GM18505 (cell line): ENCODE measurements around the gene IDH3G.

Experiments
- ATAC-seq: cut with Tn5 transposase; IDR thresholded peaks from one replicate; pipeline ENCODE4 v1.9.1; 2021; ENCODE audit not compliant: unreplicated experiment
- POLR2A ChIP-seq: IDR thresholded peaks from 4 replicates; pipeline ENCODE4 v1.6.1; 2011; ENCODE audit warnings: borderline replicate concordance; ENCODE audit not compliant: insufficient read depth, insufficient read length; ENCODE audit errors: extremely low read depth

IDH3G gene

GRCh38 chrX:153791104-153791852, 2.9 kb downstream of the IDH3G start:
- no peak for TF ChIP-seq POLR2A
- ATAC-seq, result no peak

- ATAC-seq, result no peak
- no peak for TF ChIP-seq POLR2A
Measured at GRCh38 chrX:153789654-153790053, 4.5 kb downstream of the IDH3G start.

GRCh38 chrX:153786669-153787068, 7.5 kb downstream of the IDH3G start:
- TF ChIP-seq POLR2A, result no peak
- no peak for ATAC-seq

- TF ChIP-seq POLR2A, result no peak
- no peak for ATAC-seq
Measured at GRCh38 chrX:153784325-153784967, 9.7 kb downstream of the IDH3G start.

- no peak for TF ChIP-seq POLR2A
- ATAC-seq, result no peak
Measured at GRCh38 chrX:153783378-153784013, 10.7 kb downstream of the IDH3G start.

GRCh38 chrX:153782871-153783270, 11.3 kb downstream of the IDH3G start:
- no peak for ATAC-seq
- TF ChIP-seq POLR2A, result no peak

- no peak for ATAC-seq
- no peak for TF ChIP-seq POLR2A
Measured at GRCh38 chrX:153782313-153782712, 11.9 kb downstream of the IDH3G start.

GRCh38 chrX:153781428-153782047, 12.6 kb downstream of the IDH3G start:
- ATAC-seq, result no peak
- TF ChIP-seq POLR2A, result no peak

GRCh38 chrX:153780678-153781427, 13.3 kb downstream of the IDH3G start, which contains the start of gene SRPK3:
Gene SRPK3 (plus strand): TSS chrX:153781041. CDS start chrX:153781087, 46 bp downstream.
- no peak for TF ChIP-seq POLR2A
- no peak for ATAC-seq

GRCh38 chrX:153779891-153780677, 14.1 kb downstream of the IDH3G start:
- TF ChIP-seq POLR2A, result no peak
- ATAC-seq, result no peak

GRCh38 chrX:153778684-153779101, 15.5 kb downstream of the IDH3G start:
- no peak for ATAC-seq
- no peak for TF ChIP-seq POLR2A

GRCh38 chrX:153778181-153778580, 16.0 kb downstream of the IDH3G start:
- no peak for TF ChIP-seq POLR2A
- no peak for ATAC-seq

GRCh38 chrX:153777261-153778090, 16.7 kb downstream of the IDH3G start:
- no peak for ATAC-seq
- TF ChIP-seq POLR2A, result no peak
